DMS153 treated with DMSO at 0.1 percent for 48 hours (cell line): Measurements from ENCODE around the gene RAF1.
"Not testable (repeated sequence)": the region's sequence is repeated elsewhere in the genome, so short reads cannot be mapped to it uniquely, and the experiment has no call there.

Experiments
- DNase-seq: peaks from one replicate; lab custom pipeline; 2025; ENCODE audit not compliant: unreplicated experiment; lab: John Stamatoyannopoulos, UW

Gene RAF1

GRCh38 chr3:12643010-12643380, 20.9 kb downstream of the RAF1 start:
- DNase-seq = no peak

DNA sequence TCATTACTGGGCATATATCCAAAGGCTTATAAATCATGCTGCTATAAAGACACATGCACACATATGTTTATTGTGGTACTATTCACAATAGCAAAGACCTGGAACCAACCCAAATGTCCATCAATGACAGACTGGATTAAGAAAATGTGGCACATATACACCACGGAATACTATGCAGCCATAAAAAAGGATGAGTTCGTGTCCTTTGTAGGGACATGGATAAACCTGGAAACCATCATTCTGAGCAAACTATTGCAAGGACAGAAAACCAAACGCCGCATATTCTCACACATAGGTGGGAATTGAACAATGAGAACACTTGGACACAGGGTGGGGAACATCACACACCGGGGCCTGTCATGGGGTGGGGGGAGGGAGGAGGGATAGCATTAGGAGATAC, 23.1 kb downstream of the RAF1 start:
- DNase-seq = not testable (repeated sequence)

GRCh38 chr3:12638105-12638504, 25.8 kb downstream of the RAF1 start:
- DNase-seq = no peak

- DNase-seq = no peak
Observed at GRCh38 chr3:12633108-12633507, 30.8 kb downstream of the RAF1 start.

DNA sequence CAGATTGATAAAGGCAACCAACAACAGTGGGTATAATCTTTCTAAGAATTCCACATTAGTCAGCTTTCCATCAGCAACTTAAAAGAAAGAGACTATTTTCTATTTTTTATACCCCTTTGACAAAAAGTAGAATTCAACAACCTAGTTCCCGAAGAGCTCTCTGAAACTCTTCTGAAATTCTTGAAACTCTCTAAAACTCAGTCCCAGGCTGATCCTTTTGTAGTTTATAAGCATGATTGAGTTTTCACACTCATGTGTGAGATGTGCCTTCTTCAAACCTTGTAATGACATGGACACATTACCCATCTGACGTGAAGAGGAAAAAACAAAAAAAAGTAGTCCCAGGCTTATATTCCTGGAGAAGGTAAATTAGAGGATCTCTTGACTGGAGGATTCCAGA, 31.4 kb downstream of the RAF1 start:
- DNase-seq = no peak

GRCh38 chr3:12630843-12631242, 33.1 kb downstream of the RAF1 start:
- not testable (repeated sequence) for DNase-seq

DNA sequence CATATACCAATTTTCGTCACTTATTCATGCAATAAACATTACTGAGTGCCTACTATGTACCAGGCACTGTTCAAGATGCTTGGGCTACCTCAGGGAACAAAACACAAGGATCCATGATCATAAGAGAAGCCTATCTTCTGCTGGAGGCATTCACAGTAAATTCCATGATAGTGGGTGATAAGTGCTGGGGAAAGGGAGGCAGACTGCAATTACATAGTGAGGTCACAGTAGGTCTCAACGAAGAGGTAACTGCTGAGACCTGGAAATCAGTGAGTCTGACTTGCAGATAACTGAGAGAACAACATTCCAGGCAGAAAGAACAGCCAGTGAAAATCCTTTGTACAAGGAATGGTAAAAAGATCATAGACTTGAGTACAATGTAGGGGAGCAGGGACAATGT, 33.6 kb downstream of the RAF1 start:
- DNase-seq = no peak

DNA sequence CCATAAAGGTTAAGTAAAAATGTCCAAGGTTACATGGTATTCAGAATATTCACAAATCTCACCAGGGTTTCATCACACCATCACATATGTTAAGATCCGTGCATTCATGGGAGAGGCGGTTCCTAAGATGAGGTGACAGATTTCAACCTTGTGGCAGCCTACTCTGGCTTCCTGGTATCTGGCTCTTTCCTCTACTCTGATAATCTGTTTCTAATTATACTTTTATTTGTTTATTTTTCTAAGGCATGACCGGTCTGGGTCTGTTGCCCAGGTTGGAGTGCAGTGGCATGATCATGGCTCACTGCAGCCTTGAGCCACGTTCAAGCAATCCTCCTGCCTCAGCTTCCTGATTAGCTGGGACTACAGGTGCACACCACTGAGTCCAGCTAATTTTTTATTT, 34.4 kb downstream of the RAF1 start:
- DNase-seq = no peak

GRCh38 chr3:12628813-12629212, 35.1 kb downstream of the RAF1 start:
- DNase-seq = no peak

DNA sequence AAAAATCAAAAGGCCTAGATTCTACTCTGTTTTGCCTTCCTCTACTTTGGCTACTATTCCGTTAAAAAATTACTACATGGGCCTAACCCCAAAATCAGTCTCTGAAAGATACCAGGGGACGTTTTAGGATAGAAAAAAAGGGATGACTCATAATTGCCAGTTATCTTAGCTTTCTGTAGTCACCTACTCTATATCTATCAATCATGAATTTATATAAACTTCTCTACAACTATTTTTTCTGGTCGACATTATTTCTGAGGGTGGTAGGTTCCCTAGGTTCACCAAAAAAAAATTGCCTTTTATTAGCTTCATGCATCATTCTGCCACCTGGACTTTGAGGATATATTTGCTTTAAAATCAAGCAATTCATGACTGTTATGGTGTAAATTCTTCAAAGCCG, 36.5 kb downstream of the RAF1 start:
- DNase-seq = no peak

GRCh38 chr3:12624964-12625363, 39.0 kb downstream of the RAF1 start:
- not testable (repeated sequence) for DNase-seq

- DNase-seq = no peak
Observed at GRCh38 chr3:12624056-12624455, 39.9 kb downstream of the RAF1 start.

GRCh38 chr3:12622335-12622734, 41.6 kb downstream of the RAF1 start:
- no peak for DNase-seq

DNA sequence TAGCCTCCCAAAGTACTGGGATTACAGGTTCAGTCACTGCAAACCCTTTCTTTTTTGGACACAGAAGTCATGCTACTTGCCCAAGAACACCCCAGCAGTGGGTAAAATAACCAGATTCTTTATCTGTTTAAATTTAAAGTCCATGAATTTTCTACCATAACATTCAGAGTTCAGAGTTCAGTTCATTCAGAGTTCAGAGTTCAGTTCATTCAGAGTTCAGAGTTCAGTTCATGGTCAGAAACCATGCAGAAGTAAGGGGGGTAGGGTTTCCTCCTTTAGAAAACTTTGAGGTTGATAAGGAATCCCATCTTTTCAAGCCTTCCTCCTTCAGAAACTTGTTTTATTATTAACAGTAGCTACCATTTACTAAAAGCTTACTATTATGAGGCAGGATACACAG, 43.2 kb downstream of the RAF1 start:
- no peak for DNase-seq

GRCh38 chr3:12620305-12620704, 43.6 kb downstream of the RAF1 start:
- no peak for DNase-seq

- no peak for DNase-seq
Observed at GRCh38 chr3:12618426-12618825, 45.5 kb downstream of the RAF1 start.

- no peak for DNase-seq
Observed at GRCh38 chr3:12615266-12615665, 48.7 kb downstream of the RAF1 start.

GRCh38 chr3:12613250-12613649, 50.7 kb downstream of the RAF1 start:
- no peak for DNase-seq

- no peak for DNase-seq
Observed at GRCh38 chr3:12612514-12613226, 51.2 kb downstream of the RAF1 start.

- DNase-seq = no peak
Observed at GRCh38 chr3:12611117-12611516, 52.8 kb downstream of the RAF1 start.

DNA sequence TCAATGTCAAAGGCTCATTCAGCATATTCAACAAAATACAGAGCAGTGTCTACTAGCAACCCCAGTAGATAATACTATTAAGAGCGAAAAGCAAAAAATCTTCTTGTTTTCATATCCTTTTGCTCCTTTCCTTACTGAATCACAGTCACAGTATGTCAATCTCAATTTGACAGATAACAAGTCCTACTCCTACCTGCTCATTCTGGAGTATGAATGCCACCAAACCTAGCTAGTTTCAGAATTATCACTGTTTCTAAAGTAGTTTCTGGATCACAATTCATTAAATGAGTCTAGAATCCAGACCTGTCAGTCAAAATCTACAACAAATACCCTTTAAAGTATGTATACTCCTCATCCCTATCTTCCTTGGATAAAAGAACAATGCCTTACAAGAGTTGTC, 55.5 kb downstream of the RAF1 start:
- no peak for DNase-seq

DNA sequence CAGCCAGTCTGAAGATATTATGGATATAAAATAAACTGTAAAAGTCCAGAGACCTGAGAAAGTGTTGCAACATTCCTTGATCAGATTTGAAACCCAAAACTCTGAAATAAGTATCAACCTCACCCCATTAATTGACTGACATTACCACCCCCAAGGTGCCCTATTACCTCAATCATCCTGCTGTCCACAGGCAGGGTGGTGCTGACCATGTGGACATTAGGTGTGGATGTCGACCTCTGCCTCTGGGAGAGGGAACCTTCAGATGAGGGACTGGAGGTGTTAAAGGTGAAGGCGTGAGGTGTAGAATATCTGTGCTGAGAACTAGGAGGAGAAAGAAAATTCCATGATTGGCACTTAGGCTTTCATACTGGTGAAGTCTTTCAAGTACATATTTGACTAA, 59.9 kb downstream of the RAF1 start:
- no peak for DNase-seq

GRCh38 chr3:12601072-12601471, 62.8 kb downstream of the RAF1 start:
- DNase-seq = no peak
